SK-MEL-5 (cell line): ENCODE measurements around the gene POGZ. TPM values are rescaled to one million over a fixed set of nuclear protein-coding genes. Genes with fewer than 3 reads are reported as not detected.

Experiments used
- DNase-seq: peaks from one replicate; pipeline ENCODE4 v3.0.0-alpha.2; 2016; ENCODE audit warnings: low read depth, low spot score
- in situ Hi-C: cut with HindIII; loops from 2 replicates; pipeline ENCODE4 v1.10.0; 2016; ENCODE audit warnings: low sequenced_read_pairs, high pct_unique_total_duplicates, low pct_unique_long_range_greater_than_20kb
- small RNA-seq, 2 experiments: library from RNA; depleted of rRNA; stranded (forward); fragments of <200 nt; gene quantifications; one replicate each; pipeline ENCODE3, GENCODE V24; 2014
- total RNA-seq: library from RNA; depleted of rRNA; stranded (reverse); fragments of >200 nt; shearing (Covaris generic); gene quantifications from 2 replicates; pipeline ENCODE4 v1.2.3, GENCODE V29; 2014; rRNA removed

The POGZ gene
- total RNA-seq, 1 experiment from 2014 or later, result 25.5 TPM

DNA sequence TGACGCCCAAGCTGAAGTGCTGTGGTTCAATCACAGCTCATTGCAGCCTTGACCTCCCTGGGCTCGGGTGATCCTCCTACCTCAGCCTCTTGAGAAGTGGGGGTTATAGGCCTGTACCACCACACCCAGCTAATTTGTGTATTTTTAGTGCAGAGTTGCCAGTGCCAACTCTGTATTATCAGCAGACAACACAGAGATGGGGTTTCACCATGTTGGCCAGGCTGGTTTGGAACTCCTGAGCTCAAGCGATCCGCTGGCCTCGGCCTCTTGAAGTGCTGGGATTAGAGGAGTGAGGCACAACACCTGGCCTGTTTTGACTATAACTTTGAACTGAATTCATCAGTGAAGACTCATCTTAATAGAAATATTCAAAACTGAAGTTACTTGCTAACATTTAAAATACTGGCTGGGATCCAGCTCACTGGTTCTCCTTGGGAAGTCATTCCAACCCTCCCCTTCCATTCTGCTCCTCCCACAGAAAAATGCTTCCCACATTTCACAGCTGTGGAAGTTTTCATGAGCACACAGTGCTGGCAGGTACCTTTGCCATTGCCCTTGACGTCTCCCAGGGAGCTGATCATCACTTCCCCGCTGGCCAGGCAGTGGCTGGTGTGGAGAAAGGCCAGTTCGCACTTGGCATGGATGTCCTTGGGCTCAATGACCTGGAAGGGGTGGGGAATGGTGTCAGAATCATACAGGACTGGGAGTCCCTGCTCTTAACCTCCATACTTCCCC is 91.5 kb downstream of the POGZ start:
- in situ Hi-C loops, result no loop called here

DNA sequence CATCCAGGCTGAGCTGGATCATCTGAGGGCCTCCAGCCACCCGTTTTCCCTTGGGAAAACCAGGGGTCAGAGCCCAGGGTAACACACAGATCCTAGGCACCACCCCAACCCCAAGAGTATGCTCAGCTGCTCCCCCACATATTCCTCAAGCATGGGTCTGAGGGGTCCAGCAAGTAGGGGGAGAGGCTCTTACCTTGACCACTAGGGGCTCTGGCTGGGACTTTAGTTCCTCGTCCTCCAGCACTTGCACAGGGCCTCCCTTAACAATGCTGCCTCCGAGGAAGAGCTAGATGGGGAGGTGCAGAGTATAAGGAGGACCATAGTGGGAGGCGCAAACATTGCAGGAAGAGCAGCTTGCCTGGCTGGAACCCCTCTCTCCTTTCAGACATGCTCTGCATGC is 94.3 kb downstream of the POGZ start:
- no peak for DNase-seq
- in situ Hi-C loops, result no loop called here

More for the DNA sequence above, 91.5 kb downstream of the POGZ start:
- no peak for DNase-seq

DNA sequence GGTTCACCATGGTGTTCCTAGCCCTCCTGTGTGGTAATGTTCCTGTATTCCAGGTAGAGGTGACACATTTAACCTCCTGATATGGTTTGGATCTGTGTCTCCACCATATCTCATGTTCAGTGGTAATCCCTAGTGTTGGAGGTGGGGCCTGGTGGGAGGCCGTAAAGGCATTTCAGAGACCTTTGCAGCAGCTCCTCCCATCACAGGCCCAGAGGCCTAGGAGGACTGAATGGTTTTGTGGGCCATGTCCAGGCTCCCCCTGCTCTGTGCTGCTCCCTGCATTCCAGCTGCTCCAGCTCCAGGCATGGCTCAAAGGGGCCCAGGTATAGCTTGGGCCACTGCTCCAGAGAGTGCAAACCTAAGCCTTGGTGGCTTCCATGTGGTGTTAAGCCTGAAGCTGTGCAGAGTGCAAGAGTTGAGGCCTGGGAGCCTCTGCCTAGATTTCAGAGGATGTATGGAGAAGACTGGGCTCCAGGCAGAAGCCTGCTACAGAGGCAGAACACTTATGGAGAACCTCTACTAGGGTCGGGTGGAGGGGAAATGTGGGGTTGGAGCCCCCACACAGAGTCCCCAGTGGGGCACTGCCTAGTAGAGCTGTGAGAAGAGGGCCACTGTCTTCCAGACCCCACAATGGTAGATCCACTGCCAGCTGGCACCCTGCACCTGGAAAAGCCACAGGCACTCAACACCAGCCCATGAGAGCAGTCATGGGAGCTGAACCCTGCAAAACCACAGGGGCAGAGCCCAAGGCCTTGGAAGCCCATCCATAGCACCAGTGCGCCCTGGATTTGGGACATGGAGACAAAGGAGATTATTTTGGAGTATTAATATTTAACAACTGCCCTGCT is 96.8 kb downstream of the POGZ start:
- in situ Hi-C loops, result no loop called here
- no peak for DNase-seq

DNA sequence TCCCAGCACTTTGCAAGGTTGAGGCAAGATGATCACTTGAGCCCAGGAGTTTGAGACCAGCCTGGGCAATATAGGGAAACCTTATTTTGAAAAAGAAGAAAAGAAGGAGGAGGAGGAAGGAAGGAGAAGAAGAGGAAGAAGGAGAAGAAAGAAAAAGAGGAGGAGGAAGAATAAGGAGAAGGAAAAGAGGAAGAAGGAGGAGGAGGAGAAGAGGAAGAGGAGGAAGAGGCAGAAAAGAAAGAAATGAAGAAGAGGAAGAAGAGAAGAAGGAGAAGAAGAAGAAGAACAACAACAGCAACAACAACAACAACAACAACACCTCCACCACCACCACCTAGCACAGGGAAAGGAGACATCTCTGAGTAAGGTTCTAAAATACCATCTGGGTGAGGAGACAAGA is 97.4 kb downstream of the POGZ start:
- in situ Hi-C loops, result no loop called here
- no peak for DNase-seq

DNA sequence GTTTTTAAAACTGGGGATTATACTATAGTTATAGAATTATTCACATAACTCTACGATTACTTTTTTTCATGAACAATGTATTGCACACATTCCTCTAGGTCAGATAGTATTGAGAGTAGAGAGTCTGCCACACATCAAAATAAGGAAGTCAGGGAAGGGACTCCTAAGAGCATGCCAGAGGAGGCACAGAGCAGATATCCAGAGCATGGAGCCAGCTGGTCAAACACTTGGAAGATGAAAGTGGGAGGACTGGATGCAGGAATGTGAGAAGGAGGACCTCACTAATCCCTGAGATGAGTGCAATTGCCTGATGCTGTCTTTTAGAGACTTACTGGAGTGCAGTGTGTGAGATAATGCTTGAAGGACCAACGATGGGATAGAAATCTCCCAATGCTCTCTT is 102.6 kb downstream of the POGZ start:
- no peak for DNase-seq
- in situ Hi-C loops, result no loop called here

Small RNA genes within 50 kb of the gene (small RNA-seq; reads per million reads assigned to genes)
- 0 to 1.9 reads per million in 2 experiments for gene RNY4P25

Other genes with a start within 250 kb of the POGZ start
- gene PSMD4, start 204.8 kb downstream of the POGZ start, total RNA-seq, result 370 and 398 TPM in 2 replicates
- gene ZNF687, start 177.2 kb downstream of the POGZ start, total RNA-seq, result 29.0 and 31.0 TPM in 2 replicates
- 49.4 and 49.6 TPM in 2 replicates for gene PI4KB, start 132.1 kb downstream of the POGZ start, total RNA-seq
- gene RFX5, start 112.2 kb downstream of the POGZ start, total RNA-seq, result 102 and 125 TPM in 2 replicates
- gene SELENBP1, start 86.8 kb downstream of the POGZ start, total RNA-seq, result 1.4 and 2.6 TPM in 2 replicates
- gene PSMB4, start 59.9 kb downstream of the POGZ start, total RNA-seq, result 940 and 1,049 TPM in 2 replicates
- gene CGN, start 51.9 kb upstream of the POGZ start, total RNA-seq, result 1.9 and 2.7 TPM in 2 replicates
- gene TUFT1, start 80.8 kb upstream of the POGZ start, total RNA-seq, result 4.2 and 7.1 TPM in 2 replicates
- 30.4 and 31.9 TPM in 2 replicates for gene SNX27, start 152.6 kb upstream of the POGZ start, total RNA-seq